Measurements from ENCODE around the gene SEZ6.

Gene SEZ6

DNA sequence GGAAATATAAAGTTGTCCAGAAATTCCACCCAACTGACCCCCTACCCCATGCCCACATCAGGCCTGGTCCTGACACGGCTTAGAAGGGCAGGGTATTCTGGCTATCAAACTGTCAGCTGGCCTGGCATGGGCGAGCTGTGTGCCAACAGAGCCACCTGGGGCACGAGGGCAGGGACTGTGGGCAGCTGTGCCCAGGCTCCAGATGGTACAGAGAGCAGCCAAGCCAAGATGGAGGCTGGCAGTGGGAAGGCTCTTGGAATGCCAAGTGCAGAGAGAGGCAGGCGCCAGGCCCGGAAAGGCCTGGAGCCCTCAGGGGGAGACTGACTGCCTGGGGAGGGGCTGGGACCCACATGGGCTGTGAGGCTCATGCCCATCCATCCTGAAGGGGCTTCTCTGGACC is 30.2 kb downstream of the SEZ6 start:
- no peak for DNase-seq (ENCODE audit: low read depth)

- no peak for DNase-seq (ENCODE audit: low read depth)
Measured at GRCh38 chr17:28975031-28975430, 30.8 kb downstream of the SEZ6 start.

GRCh38 chr17:28974451-28974850 is 31.4 kb downstream of the SEZ6 start:
- no peak for DNase-seq (ENCODE audit: low read depth)

DNA sequence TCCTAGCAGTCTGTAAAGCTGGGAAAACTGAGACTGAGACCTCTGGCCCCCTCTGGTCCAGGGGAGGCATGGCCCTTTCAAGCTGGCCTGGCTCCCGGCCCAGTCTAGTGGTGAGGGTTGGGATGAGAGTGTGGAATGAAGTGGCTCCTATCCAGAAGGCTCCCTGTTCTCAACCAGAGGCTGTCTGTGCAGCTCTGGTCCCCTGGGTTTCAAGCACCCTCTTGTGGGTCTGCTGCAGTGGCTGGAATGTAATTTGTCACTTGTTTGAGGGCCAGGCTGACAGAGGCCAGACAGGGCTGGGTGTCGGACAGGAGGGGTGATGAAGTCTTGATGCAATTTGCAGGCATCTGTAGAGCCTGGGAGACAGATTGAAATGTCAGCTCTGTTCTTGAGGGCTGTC is 32.4 kb downstream of the SEZ6 start:
- DNase-seq (ENCODE audit: low read depth): no peak

DNA sequence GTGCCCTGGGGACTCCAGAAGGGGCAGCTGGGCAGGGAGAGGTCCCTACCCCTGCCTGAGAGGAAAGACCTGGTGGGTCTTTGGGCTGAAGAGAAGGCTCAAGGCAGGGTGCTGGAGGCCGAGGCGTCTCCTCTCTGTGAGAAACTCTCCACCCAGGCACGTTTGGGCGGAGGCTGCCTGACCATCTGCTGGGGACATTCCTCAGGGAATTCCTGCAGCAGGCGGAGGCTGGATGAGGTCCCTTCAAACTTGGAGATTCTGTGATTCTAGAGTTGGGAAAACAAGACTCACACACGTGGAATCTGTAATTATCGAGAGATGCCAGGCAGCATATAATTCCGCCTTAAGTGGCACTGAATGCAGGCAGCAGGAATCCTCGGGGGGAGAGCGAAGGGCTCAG is 33.4 kb downstream of the SEZ6 start:
- DNase-seq (ENCODE audit: low read depth): no peak

DNA sequence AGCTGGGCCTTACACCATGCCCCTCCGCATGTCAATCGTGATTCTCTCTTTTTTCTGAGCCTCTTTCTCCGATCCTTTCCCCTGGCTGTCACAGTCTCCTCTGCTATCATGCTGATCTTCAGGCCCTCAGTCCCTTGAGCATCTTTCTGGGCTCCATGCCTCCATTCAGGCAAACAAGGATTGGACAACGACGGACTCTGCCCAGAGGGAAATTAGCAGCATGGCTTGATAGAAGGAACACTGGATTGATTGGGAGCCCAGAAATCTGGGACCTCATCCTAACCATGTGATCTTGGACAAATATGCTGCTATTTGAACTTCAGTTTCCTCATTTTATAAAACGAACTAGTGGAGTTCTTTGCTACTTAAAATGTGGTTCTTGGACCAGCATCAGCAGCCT is 35.0 kb downstream of the SEZ6 start:
- DNase-seq (ENCODE audit: low read depth): no peak

- no peak for DNase-seq (ENCODE audit: low read depth)
Measured at GRCh38 chr17:28969706-28970393, 36.0 kb downstream of the SEZ6 start.

- DNase-seq (ENCODE audit: low read depth): no peak
Measured at GRCh38 chr17:28968914-28969295, 36.9 kb downstream of the SEZ6 start.

DNA sequence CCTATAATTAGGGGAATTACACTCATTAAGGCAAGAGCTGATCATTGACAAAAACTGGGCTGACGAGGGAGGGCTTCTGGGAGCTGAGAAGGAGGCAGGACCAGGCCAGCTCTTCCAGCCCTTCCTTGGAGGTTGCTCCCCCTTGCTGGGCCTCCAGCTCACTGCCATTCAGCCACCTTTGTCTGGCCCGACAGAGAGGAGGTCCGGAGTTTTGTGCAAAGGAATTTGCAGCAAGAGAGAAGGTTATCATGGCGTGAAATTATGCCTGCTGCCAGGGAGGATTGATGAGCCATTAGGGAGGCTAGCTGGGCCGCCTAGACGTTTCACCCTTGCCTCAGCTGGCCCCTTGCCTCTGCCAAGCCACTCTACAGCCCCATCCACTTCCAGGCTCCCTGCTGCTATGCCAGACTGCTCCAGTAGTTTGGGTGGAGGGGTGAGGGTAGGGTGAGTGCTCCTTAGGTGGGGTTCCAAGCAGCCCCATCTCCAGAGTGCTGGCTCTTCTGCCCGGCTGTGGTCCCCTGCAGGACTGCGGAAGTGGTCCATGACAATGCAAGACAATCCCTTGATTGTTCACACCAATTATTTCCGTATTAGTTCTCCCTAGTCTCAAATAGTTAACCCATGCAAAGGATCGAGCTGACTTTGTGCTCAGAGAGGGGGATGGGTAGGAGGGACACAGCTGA is 37.5 kb downstream of the SEZ6 start:
- no peak for DNase-seq (ENCODE audit: low read depth)

DNA sequence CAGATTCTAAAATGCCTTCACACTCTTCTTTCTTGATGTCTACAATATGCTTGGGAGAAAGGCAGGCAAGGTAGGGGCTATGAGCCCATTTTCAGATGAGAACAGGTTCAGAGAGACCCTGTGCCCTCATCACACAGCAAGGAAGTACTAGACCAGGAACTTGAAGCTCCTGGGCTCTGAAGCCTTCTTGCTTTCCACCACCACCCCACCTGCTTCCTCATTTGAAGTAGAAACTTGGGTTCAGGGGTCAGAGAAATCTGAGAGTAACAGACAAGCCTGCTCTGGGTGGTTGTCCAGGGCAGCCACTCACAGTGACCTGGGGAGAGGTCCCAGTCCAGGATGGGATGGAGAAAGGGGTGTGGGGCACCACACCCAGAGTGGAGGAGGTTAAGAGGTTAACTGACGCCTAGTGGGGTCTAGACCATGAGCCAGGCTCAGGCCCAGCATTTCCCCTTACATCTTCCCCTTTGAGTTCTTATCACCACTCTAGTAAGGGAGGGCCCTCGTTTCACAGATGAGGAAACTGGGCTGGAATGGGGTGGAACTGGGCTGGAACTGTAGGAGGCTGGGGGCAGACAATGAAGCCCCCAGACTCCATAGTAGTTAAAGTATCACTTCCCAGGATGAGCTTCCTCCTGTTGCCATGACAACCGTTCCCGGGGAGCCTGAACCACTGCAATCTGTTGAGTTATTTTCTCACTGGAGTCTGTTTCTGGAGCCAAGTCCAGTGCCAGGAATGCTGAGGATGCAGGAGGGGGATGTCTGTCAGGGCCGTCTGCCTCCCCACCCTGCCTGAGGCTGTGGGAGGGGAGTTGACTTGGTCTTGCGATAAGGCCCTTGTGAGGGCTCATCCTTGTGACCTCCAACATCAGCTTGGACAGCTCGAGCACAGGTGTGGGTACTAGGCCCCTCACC is 38.4 kb downstream of the SEZ6 start:
- DNase-seq (ENCODE audit: low read depth): no peak

DNA sequence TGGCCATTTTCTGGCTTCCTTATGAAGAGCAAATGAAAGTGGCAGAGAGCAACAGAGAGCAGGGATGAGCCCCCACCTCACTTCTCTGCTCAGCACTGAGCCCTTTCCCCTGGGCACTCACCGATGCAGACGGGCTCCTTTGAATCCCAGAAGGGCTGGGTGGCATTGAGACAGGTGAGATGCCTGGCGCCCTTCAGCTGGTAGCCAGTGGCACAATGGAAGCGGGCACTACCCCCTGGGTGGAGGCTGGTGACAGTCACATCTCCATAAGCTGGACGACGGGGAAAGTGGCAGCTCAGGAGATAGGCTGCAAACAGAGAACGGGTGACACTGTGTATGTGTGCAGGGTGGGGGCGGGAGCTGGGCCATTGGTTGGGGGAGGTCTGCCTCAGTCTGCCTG is 42.0 kb downstream of the SEZ6 start:
- no peak for DNase-seq (ENCODE audit: low read depth)

DNA sequence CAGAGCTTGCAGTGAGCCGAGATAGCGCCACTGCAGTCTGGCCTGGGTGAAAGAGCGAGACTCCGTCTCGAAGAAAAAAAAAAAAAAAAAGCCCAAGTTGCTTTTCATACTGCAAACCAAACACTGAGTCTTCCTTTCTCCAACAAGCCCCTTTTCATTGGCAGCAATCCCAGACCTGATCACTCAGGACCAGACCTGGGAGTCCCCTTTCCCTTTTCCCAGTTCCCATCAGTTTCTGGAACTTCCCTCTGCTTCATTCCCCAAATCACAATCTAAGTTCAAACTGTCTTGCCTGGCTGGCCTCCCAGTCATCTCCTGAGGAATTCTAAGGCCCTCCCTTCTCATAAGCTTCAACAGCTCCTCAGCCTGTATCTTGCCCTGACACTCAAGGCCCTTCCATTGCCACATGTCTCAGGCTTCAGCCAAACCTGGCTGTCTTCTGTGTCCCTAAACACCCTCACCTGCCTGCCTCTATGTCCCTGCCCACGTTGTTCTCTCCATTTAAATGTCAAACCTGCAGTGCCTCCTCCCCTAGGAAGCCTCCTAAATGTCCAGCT is 42.7 kb downstream of the SEZ6 start:
- no peak for DNase-seq (ENCODE audit: low read depth)

DNA sequence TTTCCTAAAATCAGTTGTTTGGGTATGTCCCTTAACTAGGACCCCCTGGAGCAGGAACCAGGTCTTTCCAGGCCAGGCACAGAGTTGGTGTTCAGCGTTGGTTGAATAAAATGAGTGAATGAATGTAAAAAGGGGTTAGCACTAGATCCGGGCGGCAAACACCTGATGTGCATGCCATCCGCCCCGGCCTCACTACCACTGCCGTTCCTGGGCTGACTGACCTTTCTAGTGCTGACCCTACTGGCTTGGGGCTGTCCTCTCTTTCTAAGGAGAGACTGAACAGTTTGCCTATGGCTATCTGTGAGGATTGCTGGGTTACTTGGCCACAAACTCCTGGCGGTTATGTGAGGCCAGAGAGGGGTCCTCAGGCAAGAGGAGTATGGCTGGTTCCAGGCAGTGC is 44.4 kb downstream of the SEZ6 start:
- DNase-seq (ENCODE audit: low read depth): no peak

- DNase-seq (ENCODE audit: low read depth): no peak
Measured at GRCh38 chr17:28960256-28961061, 45.4 kb downstream of the SEZ6 start.

- DNase-seq (ENCODE audit: low read depth): no peak
Measured at GRCh38 chr17:28959471-28959871, 46.4 kb downstream of the SEZ6 start.

- no peak for DNase-seq (ENCODE audit: low read depth)
Measured at GRCh38 chr17:28958820-28959455, 46.9 kb downstream of the SEZ6 start.

DNA sequence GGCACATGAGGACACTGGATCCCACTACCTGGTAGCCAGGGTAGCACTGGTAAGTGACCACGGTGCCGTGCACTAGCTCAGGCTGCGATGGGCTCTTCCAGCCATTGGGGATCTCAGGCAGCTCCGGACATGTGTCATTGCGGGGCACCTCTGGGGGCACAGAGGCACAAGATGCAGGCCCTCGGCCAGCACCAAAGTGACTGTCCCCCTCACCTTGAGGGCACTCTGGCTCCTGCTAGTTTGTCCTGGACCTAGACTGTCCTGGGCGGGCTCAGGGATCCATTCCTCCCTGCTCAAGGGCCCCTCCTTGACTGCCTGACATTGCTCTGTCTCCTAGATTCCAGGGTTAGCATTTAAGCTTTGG is 47.9 kb downstream of the SEZ6 start:
- no peak for DNase-seq (ENCODE audit: low read depth)

DNA sequence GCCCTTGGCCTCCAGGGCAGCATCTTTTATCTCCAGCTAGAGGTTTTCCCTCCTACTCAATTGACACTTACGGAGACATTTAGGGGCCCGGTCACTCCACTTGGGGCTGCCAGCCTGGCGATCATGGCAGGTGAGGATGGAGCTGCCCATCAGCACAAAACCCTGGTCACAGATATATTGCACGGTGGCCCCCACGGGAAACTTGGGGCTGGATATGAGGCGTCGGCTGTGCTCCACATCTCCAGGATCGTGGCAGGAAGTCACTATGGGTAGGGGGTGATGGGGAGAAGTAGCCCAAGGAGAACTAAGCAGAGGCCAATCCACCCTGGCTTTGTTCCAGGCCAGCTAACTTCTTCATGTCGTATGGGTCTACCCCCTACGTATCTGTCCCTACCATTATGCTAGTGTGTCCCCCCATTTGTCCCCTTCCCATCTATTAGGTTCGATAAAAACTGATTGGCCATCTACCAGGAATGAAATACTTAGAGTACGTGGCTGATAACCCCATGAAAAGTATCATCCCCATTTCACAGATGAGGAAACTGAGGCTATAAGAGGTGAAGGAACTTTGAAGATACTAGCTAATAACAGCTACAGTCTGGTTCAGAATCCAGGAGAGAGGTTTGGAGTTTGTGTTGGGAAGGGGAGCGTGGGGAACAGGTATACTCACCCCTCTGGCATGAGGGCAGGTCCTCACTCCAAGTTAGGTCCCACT is 48.4 kb downstream of the SEZ6 start:
- no peak for DNase-seq (ENCODE audit: low read depth)

DNA sequence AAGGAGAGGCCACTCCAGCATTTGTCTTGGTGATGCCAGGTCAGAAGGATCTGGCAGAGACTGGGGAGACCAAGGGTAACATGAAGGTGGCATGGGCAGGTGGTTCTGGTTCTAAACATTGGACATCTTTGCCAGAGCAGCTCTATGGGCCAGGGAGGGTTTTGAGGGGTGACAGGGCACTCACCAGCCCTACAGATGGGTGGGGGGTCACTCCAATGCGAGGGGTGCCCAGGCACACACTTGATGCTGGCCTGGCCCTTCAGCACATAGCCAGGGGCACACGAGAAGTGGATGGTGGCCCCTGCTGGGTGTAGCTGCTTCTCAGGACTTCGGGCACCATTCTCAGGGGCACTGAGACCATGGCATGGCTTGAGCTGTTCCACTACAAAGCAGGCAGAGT is 49.0 kb downstream of the SEZ6 start:
- DNase-seq (ENCODE audit: low read depth): no peak

GRCh38 chr17:28956112-28956511 is 49.7 kb downstream of the SEZ6 start:
- DNase-seq (ENCODE audit: low read depth): no peak

DNA sequence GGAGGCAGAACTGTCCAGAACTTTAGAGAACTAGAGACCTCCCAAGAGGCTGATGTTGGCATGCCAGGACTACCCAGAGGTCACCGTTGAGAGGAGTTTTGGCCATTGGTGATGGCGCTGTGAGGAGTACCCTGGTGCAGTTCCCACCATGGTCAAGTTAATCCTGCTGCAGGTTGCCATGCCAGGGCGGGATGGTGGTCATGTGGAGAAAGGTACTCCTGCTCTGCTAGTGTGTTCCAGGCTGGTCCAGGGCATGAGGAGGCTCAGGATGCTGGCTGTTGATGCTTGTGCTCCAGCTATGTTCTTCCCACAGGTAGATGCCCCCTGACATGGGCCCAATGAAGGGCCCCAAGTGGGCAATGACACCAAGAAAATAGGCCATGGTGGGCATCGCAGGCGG is 50.4 kb downstream of the SEZ6 start:
- DNase-seq (ENCODE audit: low read depth): no peak

All from stimulated activated CD8-positive, alpha-beta memory T cell treated with anti-CD3 and anti-CD28 coated beads, Interleukin-12 subunit alpha, Interleukin-12 subunit beta, amount 100 ng/mL, for 1 hour (primary cell).